Astrocyte of the cerebellum (primary cell): ENCODE data around the gene LHPP.
A peak's percentile ranks its signal among the peaks of the same experiment; 100 is the strongest.

Source experiments
- DNase-seq: peaks from one replicate; pipeline ENCODE4 v3.0.0-alpha.2; 2011; ENCODE audit warnings: low read depth
- H3K4me3 ChIP-seq: 2 replicates; pipeline ENCODE4 v1.5.1; 2011; ENCODE audit warnings: mild to moderate bottlenecking, low read depth, low read length, moderate library complexity
- CTCF ChIP-seq: IDR thresholded peaks from 2 replicates; pipeline ENCODE4 v1.5.1; 2012; ENCODE audit warnings: low read length, low read depth, moderate library complexity, mild to moderate bottlenecking; ENCODE audit errors: missing control alignments
- in situ Hi-C: cut with HindIII; loops from 2 replicates; pipeline ENCODE4 v1.10.0; 2017; ENCODE audit warnings: low sequenced_read_pairs

LHPP gene

GRCh38 chr10:124461642-124462347 is at the start of gene LHPP:
Gene LHPP (plus strand): TSS chr10:124461823. CDS start chr10:124461863, 40 bp downstream.
- in situ Hi-C loops: no loop called here
- peak; percentile 18 for DNase-seq
- TF ChIP-seq CTCF: no peak
- H3K4me3 ChIP-seq: peak within 1 kb of the TSS; percentile 50

- H3K4me3 ChIP-seq: no peak overlapping the region
- no peak for DNase-seq
- no peak for TF ChIP-seq CTCF
- in situ Hi-C loops: no loop called here
Measured at GRCh38 chr10:124414076-124414475, 47.5 kb upstream of the LHPP start.

GRCh38 chr10:124415210-124415609 is 46.4 kb upstream of the LHPP start:
- DNase-seq: no peak
- no peak for TF ChIP-seq CTCF
- H3K4me3 ChIP-seq: no peak overlapping the region
- in situ Hi-C loops: no loop called here

- in situ Hi-C loops: no loop called here
- peak overlapping the region; percentile 74 for H3K4me3 ChIP-seq
- peak; percentile 34 for DNase-seq
- TF ChIP-seq CTCF: no peak
Measured at GRCh38 chr10:124416733-124417132, 44.9 kb upstream of the LHPP start.

GRCh38 chr10:124417895-124418725 is 43.5 kb upstream of the LHPP start:
- DNase-seq: no peak
- in situ Hi-C loops: no loop called here
- peak overlapping the region; percentile 74 for H3K4me3 ChIP-seq
- no peak for TF ChIP-seq CTCF

- DNase-seq: peak; percentile 86
- in situ Hi-C loops: no loop called here
- TF ChIP-seq CTCF: no peak
- peak within 1 kb of the TSS; percentile 74 for H3K4me3 ChIP-seq
Measured at GRCh38 chr10:124418726-124419501, 42.7 kb upstream of the LHPP start, which contains the start of gene OAT. Gene OAT (minus strand): TSS chr10:124418923. CDS start chr10:124412171, 6,752 bp downstream.
